ENCODE results near the gene TTLL11.
"Not testable (repeated sequence)": the region's sequence is repeated elsewhere in the genome, so short reads cannot be mapped to it uniquely, and the experiment has no call there.

The TTLL11 gene

DNA sequence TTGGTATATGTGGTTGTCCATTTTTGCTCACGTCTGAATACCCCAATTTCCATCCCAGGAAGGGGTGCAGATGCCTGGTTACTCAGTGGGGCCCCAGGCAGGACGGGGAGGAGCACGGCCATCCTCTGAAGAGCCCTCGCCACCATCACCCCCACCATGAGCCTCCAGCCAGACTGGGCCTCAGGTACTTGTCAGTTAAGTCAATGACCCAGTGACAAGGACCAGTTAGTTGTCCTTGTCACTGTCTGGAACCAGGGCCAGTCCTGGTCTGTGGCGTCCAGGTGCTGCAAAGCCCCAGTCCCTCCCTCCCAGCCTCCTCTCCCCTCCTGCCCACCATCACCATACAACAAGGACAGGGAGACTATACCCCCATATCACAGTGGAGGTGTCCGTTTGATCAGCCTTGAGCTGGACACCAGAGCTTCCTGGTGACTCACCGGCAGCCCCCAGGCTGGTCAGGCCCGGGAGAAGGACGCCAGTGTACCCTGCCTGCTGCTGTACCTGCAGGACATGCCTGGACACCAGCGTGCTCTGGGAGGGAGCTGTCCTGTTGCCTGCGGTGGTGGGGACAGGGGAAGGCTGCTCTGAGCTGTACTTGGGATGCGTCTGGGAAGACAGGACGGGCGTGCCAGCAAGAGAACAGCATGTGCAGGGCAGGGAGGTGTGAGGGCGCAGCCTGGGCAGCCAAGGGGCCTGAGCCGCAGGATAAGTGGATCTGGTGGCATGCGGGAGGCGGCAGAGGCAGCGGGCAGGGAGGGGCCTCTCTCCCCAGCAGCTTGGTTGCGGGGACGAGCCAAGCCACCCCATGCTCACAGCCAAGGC is 32.6 kb upstream of the TTLL11 start:
- DNase-seq (ENCODE audit: low spot score): no peak

DNA sequence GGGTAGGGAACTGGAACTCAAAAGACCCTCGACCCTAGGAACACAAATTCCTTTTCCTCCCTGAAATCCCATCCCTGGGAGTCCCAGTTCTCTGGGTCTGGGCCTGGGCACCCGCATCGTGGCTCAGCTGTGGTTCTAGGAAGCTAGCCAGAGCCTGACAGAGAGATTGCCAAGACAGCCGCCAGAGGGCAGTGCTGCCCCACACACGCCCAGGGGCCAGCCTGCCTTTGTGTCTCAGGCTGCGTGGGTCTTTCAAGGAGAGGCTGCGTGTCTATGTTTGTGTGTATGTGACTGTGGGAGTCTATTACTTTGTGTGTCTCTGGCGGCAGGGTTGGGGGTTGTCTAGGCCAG is 32.0 kb upstream of the TTLL11 start:
- peak; percentile 89 for DNase-seq (ENCODE audit: low spot score)

DNA sequence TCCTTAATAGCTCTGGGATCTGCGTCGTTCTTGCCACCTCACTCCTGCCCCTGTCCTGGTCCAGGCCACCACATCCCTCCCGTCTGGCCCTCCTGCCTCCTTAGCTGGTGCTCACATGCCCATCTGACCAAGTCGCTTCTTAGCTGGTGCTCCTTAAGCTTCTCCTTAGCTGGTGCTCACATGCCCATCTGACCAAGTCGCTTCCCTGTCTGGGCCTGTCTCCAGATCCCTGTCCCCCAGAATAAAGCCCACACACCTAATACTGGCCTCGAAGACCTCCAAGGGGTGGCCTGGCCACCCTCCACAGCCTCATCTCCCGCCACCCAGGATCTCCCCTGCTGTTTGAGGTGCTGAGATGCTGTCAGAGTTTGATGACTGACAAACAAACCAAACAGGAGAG is 31.4 kb upstream of the TTLL11 start:
- DNase-seq (ENCODE audit: low spot score): no peak

DNA sequence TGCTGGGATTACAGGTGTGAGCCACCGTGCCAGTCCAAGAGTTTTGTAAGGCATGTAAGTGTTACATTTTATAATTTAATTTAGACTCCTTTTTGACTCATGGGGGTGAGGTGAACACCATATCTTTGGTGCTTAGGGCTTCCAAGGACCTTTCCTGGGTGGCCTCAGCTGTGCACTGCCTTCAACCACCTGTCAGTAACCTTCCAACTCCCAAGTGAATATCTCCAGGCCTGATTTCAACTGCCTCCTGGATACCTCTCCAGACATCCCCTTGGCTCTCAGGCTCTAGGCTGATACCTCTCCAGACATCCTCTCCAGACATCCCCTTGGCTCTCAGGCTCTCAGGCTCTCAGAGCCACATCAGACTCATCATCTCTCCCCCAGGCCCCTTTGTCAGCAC is 30.9 kb upstream of the TTLL11 start:
- DNase-seq (ENCODE audit: low spot score): no peak

DNA sequence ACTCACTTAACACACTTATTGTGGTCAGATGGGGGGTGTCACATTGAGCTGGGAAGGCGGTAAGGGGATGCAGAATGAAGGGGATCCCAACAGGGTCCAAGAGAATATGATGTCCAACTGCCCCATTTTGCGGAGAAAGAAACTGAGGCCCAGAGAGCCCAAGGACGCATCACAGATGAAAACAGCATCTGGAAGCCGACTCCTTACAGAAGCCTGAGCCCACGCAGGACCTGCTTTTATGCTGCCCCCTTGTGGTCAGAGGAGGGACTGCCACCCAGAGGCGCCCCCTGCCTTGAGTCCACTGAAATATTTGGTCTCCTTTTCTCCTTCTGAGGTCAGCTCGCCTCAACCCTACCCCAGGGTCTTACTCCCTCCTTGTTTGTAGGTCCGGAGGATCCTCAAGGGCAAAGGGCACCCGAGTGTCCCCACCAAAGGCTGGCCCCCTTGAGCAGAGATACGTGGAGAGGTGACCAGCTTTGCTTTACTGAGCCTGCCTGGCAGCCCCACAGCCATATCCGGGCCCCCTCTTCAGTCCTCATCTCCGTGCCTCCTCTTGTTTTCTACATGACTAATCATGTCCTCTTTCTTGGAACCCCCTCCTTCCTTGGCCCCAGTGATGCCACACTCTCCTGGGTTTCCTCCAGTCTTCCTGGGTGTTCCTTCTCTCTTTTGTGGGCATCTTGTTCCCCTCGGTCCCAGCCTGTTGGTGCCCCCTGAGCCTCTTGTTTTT is 30.0 kb upstream of the TTLL11 start:
- no peak for DNase-seq (ENCODE audit: low spot score)

DNA sequence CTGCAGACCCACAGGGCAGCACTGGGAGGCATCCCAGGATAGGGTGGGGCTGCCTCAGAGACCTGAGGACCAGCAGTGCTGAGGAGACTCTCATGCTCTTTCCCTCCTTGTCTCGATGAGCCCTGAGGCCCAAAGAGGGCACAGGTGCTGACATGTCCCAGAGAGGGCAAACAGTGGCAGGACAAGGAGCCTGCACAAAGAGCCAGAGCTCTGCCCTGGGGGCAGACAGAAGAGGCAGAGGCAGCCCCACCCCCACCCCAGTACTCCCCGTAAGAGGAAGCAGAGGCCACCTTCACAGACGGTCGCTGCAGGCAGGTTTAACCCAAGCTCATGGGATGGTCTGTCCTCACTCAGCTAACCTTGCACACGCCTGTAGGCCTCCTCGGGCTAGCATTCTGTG is 29.4 kb upstream of the TTLL11 start:
- DNase-seq (ENCODE audit: low spot score): no peak

DNA sequence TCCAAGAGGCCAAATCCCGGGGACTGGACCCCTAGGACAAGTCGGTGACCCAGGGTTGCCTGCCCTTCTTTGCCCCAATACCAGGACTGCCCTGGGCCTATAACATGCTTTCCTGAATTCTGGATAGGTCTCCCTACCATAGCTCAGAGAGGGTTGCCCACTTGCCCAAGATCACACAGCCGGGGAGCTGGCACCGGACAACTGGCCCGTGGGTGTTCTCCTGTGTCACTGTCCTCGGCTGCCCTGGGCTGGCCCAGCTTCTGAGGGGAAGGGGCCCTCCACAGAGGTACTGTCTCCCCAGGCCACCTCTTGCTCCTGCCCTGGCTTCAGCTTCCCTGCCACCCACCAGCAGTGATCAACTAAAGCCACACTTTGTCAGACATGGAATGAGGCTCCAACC is 28.8 kb upstream of the TTLL11 start:
- DNase-seq (ENCODE audit: low spot score): no peak

DNA sequence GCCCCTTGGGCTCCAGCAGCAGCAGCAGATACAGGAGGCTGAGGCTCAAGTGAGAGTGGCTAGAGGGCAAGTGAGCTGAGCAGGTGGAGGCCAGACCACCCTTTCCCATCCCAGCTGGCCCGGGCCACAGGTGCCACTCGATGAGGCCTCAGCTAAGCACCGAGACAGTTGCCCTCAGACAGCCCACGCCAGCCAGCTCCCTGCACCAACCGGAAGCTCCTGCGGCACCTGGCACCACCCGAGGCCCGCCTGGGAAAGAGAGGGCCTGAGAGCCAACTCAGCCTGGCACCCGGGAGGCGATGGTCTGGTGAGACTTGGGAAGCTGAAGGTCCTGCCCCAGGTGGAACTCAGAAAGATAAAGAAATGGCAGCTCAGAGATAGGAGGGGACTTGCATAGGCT is 28.3 kb upstream of the TTLL11 start:
- no peak for DNase-seq (ENCODE audit: low spot score)

DNA sequence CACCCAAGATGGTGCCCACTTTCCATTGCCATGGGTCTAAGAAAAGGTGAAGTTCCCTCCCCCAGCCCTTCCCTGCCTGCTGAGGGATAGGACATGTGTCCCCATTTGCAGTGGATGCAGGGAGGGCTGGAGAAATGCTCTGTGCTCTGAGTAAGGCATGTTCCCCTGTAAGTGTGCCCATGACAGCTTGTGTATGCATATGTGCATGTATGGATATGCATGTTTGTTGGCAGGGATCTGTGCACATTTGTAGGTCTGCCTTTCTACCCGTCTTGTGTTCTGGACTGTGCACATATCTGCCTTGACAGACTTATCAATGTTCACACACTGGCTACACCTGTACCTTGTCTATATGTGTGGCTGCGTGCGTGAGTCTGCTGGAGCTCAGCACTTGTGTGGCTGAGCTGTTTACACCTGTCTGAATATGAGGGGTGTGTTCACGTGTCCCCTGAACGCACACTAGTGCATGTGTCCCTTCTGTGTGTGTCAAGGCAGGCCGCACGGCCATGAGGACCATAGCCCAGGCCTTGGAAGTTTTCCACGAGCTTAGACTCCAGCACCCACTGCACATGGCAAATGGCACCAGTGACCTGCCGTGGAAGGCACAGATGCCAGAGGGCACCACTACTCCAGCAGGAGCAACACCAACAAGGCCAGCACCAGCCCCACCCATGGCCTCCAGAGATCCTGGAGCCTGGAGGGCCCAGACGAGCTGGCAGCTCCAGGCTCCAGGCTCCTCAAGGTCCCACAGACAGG is 27.4 kb upstream of the TTLL11 start:
- no peak for DNase-seq (ENCODE audit: low spot score)

DNA sequence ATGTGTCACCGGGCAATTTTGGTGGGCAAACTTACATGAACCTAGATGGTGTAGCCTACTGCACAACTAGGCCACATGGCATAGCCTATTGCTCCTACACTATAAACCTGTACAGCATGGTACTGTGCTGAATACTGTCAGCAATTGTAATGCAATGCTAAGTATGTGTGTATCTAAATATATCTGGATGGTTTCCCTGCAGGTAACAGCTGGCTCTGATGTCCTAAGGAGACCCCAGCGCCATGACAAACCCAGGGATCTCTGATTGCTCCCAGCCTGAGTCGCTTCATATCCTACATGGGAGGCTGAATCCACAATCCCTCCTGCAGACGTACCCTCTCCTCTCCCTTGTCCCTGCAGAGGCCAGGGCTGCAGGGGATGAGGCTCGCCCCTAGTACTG is 26.6 kb upstream of the TTLL11 start:
- DNase-seq (ENCODE audit: low spot score): no peak

DNA sequence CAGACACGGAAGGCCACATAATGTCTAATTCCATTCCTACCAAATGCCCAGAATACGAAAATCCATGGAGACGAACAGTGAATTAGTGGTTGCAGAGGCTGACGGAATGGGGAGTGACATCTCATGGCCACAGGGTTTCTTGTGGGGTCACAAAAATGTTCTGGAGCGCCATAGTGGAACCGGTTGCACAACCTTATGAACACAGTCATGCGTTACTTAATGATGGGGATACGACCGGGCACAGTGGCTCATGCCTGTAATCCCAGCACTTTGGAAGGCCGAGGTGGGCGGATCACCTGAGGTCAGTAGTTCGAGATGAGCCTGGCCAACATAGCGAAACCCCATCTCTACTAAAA is 26.0 kb upstream of the TTLL11 start:
- no peak for DNase-seq (ENCODE audit: low spot score)

DNA sequence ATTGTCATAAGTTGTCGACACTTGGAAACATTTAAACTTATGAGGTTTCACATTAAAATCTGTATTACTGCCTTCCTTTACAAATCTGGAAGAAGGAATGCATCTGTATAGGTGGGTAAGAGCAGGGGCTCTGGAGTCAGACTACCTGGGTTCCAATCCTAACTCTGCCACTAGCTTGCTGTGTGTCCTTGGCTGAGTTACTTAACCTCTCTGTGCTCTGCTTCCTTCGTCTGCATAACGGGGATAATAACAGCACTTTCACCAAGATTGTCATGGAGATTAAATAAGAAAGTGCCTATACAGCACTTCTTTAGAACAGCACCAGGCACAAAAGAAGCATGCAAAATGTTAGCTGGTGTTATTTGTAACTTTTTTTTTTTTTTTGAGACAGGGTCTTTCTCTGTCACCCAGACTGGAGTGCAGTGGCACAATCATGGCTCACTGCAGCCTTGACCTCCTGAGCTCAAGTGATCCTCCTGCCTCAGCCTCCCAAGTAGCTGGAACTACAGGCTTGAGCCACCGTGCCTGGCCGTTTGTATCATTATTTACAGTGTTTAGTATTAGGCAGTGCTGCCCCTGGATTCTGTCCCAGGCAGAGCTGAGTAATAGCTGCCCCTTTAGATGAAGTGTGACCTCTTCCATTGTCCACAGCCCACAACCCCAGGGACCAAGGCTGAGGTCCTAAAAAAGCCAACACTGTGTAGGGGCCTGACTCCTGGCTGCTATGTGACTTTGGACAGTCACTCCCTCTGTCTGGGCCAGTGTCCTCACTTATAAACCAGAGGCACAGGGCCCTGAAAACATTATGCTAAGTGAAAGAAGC is 25.4 kb upstream of the TTLL11 start:
- no peak for DNase-seq (ENCODE audit: low spot score)

DNA sequence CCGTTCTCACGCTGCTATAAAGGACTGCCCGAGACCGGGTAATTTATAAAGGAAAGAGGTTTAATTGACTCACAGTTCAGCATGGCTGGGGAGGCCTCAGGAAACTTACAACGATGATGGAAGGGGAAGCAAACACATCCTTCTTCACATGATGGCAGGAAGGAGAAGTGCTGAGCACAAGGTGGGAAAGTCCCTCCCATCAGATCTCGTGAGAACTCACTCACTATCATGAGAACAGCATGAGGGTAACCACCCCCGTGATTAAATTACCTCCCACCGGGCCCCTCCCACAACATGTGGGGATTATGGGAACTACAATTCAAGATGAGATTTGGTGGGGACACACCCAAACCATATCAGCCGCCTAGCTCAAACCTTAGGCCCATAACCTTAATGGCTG is 24.1 kb upstream of the TTLL11 start:
- not testable (repeated sequence) for DNase-seq (ENCODE audit: low spot score)

DNA sequence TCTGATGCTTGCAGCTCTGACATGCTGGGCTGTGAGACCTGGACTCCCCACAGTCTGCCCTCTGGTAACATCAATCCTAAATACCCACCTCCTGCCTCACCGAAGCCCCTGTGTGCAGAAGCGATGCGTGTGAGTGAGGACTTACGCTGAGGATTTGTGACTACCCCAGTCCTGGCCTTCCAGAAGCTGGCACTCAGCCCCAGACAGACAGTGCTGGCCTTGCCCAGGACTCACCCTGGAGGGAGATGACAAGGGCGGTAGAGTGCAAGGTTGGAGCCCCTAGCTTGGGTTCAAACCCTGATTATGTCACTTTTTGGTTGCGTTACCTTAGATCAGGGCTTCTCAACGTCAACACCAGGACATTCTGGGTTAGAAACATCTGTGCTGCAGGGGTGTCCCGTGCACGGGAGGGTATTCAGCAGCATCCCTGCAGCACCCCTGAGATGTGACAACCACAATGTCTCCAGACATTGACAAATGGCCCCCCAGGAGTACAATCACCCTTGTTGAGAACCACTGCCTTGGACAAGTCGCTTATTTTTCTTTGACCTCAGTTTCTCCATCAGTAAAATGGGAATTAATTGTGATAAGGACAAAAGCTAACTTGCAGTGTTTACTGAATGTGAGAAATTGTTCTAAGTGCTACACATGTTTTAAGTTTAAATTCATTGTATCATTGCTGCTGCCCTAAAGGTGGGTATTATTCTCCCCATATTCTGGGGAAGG is 23.5 kb upstream of the TTLL11 start:
- no peak for DNase-seq (ENCODE audit: low spot score)

DNA sequence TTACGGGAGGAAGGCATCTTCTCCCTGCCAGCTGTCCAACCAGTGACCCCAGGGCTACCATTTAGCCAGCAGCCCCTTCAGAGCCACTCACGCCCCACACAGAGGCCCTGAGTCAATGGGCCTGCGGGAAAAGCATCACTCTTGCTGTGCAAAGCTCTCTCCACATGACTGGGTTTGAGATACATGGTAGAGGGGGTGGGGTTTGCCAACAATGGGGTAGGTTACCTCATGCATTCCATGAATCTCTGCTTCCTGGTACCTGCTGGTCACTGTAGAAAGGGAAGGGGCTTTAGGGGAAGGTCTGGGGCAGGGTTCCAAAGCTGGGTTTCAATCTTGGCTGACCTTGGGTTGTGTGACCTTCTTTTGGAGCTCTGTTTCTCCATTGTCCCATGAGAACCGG is 22.9 kb upstream of the TTLL11 start:
- DNase-seq (ENCODE audit: low spot score): no peak

DNA sequence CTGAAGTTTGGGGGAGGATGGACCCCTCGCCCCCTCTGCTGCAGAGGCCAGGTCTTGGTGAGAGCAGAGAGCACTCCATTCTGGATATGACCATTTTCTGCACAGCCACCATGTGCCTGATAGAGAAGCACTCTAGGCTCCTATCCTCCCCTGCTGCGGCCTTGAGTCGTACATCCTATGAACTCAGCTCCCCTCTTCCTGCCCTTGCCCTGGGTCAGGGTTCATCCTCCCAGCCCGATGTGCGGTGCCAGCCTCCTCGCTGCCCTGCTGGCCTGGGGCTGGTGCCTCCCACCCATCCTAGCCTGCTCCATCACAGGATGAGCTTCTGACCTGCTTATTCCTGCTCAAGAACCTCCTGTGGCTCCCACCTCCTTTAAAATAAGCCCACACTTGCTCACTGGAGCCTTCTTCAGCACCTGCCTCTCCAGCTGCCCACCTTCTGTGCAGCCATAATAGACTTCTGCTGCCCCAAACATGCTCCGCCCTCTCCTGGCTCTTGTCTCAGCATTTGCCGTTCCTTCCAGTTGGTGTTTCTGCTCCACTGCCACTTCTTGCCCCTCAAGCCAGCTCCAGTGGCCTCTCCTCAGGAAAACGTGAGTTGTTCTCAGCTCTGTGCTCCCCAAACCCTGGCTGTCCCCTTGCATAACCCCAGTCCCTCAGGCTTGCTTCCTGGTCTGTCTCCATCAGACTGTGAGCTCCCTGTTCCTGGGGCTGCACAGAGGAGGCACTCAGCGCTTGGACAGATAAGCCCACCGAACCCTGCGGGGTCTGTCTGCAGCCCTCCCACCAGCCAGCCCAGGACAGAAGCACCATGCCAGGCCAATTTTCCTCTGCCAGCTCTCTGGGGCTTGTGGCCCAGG is 22.3 kb upstream of the TTLL11 start:
- no peak for DNase-seq (ENCODE audit: low spot score)

DNA sequence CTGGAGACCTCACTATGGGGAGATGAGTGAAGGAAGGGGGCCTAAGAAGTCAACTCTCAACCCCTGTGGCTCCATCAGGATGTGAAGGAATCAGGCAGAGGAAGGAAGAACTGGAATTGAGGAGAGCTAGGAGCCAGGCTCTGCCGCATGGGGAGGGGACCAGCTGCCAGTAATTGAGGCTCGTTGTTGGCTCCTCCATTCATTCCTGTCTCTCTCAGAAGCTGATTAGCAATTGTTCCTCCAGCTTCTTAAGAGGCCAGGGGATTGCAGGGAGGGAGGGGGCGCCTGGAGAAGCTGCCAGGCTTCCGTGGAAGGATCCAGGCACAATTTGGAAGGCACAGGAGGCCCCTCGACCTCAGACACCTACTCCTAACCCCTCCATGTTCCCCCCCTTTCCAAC is 20.5 kb upstream of the TTLL11 start:
- no peak for DNase-seq (ENCODE audit: low spot score)

DNA sequence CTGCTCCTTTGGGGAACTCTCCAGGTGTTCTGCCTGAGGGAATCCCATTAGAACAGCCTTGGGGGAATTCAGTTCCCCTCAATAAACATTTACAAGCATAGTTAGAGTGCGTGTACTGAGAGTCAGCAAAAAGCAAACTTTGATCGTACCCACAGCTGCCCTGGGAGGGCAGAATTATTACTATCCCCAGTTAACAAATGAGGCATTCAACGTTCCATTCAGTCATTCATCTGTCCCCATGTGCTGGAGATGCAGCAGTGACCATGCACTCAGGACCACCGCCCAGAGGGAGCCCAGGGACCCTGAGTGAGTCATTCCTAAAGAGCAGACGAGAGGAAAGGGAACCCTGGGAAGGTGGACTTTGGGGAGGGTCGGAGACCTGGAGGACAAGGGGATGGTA is 19.1 kb upstream of the TTLL11 start:
- no peak for DNase-seq (ENCODE audit: low spot score)

DNA sequence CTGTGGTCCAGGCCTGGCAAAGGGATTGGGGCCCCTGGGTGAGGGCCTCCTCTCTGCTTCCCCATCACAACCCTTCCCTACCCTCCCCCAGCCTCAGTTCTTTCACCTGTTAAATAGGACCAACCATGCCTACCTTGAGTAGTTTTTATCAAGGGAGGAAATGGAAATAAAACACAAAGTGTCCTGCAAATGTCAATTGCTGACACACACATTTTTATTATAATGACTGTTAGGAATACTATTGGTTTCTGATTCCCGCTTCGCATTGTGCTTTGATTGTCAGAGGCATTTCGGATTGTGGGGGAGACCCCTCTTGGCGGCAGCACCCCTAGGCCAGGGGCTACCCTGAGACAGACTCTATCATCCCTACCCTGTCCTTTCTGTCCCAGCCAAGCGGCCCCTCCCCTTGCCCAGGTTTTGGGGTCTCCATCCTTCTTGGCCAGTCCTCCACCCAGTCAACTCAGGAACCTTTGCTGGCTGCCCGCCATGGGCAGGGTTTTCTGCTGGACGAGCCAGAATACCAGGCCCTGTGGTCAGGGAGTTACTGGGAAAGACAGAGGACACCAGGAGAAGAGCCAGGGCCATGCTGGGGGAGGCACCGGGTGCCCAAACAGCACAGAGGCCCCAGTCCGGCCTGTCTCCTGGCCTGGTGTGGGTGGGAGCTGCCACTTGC is 18.4 kb upstream of the TTLL11 start:
- no peak for DNase-seq (ENCODE audit: low spot score)
